HEK293 (cell line): Measurements from ENCODE around the gene TMCC1.

Experiments used
- CTCF ChIA-PET: fragments of 350-600 bp; formaldehyde crosslinking; extraction: SDS; loops from one replicate; lab custom pipeline; 2021; ENCODE audit warnings: antibody characterized with exemption; lab: Yijun Ruan, JAX
- POLR2A ChIA-PET: fragments of 300-600 bp; formaldehyde crosslinking; extraction: SDS; loops from one replicate; lab custom pipeline; 2020; ENCODE audit warnings: antibody characterized with exemption, inconsistent platforms; lab: Yijun Ruan, JAX
- H3K27ac ChIP-seq: fragments of 200-500 bp; sonication (Bioruptor generic); 2 replicates; pipeline ENCODE4 v1.5.1; 2014; ENCODE audit warnings: low read depth, low read length, control low read depth, inconsistent platforms; ENCODE audit errors: extremely low read depth
- H3K36me3 ChIP-seq, 2 experiments: fragments of 200-500 bp in 1 of 2; sonication (Bioruptor generic) in 1 of 2; 1 replicate in 1 of 2; 2 replicates in 1 of 2; pipeline ENCODE4 v1.5.1; 2014 to 2017; ENCODE audit warnings: inconsistent platforms in 2 of 2, low read length in 2 of 2; ENCODE audit not compliant: control insufficient read depth in 2 of 2, insufficient read depth in 1 of 2
- H3K4me1 ChIP-seq: fragments of 200-500 bp; sonication (Bioruptor generic); 2 replicates; pipeline ENCODE4 v1.5.1; 2014; ENCODE audit warnings: mild to moderate bottlenecking, low read length, inconsistent platforms; ENCODE audit not compliant: control insufficient read depth, insufficient read depth
- H3K4me3 ChIP-seq: 2 replicates; pipeline ENCODE4 v1.5.1; 2011; ENCODE audit warnings: low read depth, mild to moderate bottlenecking, control low read depth, low read length, moderate library complexity
- H3K9me3 ChIP-seq: fragments of 200-500 bp; sonication (Bioruptor generic); 2 replicates; pipeline ENCODE4 v1.5.1; 2014; ENCODE audit warnings: low read depth, low read length, inconsistent platforms; ENCODE audit not compliant: control insufficient read depth, insufficient read depth
- GLI4 ChIP-seq: fragments of 450-650 bp; formaldehyde crosslinking; IDR thresholded peaks from 2 replicates; pipeline ENCODE4 v1.5.1; 2016; ENCODE audit warnings: missing biosample characterization, missing genetic modification characterization
- KLF1 ChIP-seq: fragments of 450-650 bp; formaldehyde crosslinking; IDR thresholded peaks from 2 replicates; pipeline ENCODE4 v1.5.1; 2016; ENCODE audit warnings: missing biosample characterization, missing genetic modification characterization
- KLF16 ChIP-seq: fragments of 450-650 bp; formaldehyde crosslinking; IDR thresholded peaks from 2 replicates; pipeline ENCODE4 v1.5.1; 2017; ENCODE audit warnings: missing biosample characterization, missing genetic modification characterization
- KLF7 ChIP-seq: fragments of 450-650 bp; formaldehyde crosslinking; IDR thresholded peaks from 2 replicates; pipeline ENCODE4 v1.5.1; 2016; ENCODE audit warnings: missing biosample characterization, missing genetic modification characterization, borderline replicate concordance
- YY1 ChIP-seq: fragments of 450-650 bp; formaldehyde crosslinking; IDR thresholded peaks from 2 replicates; pipeline ENCODE4 v1.5.1; 2018; ENCODE audit warnings: missing biosample characterization, missing genetic modification characterization
- ZBTB1 ChIP-seq: fragments of 450-650 bp; formaldehyde crosslinking; IDR thresholded peaks from 2 replicates; pipeline ENCODE4 v1.5.1; 2016; ENCODE audit warnings: missing biosample characterization, missing genetic modification characterization
- ZEB2 ChIP-seq: fragments of 450-650 bp; formaldehyde crosslinking; IDR thresholded peaks from 2 replicates; pipeline ENCODE4 v1.5.1; 2016; ENCODE audit warnings: missing biosample characterization, missing genetic modification characterization
- ZIC2 ChIP-seq: fragments of 450-650 bp; formaldehyde crosslinking; IDR thresholded peaks from 2 replicates; pipeline ENCODE4 v1.5.1; 2016; ENCODE audit warnings: missing biosample characterization, missing genetic modification characterization
- ZNF112 ChIP-seq: fragments of 450-650 bp; formaldehyde crosslinking; IDR thresholded peaks from 2 replicates; pipeline ENCODE4 v1.5.0; 2017; ENCODE audit warnings: missing biosample characterization, missing genetic modification characterization
- ZNF121 ChIP-seq: fragments of 450-650 bp; formaldehyde crosslinking; IDR thresholded peaks from 2 replicates; pipeline ENCODE4 v1.5.1; 2016; ENCODE audit warnings: missing biosample characterization, missing genetic modification characterization
- ZNF175 ChIP-seq: fragments of 450-650 bp; formaldehyde crosslinking; IDR thresholded peaks from 2 replicates; pipeline ENCODE4 v1.5.1; 2016; ENCODE audit warnings: missing biosample characterization, missing genetic modification characterization
- ZNF248 ChIP-seq: fragments of 450-650 bp; formaldehyde crosslinking; IDR thresholded peaks from 2 replicates; pipeline ENCODE4 v1.5.1; 2017; ENCODE audit warnings: missing biosample characterization, missing genetic modification characterization
- ZNF324 ChIP-seq: fragments of 450-650 bp; formaldehyde crosslinking; IDR thresholded peaks from 2 replicates; pipeline ENCODE4 v1.5.1; 2016; ENCODE audit warnings: missing biosample characterization, missing genetic modification characterization
- ZNF354C ChIP-seq: fragments of 450-650 bp; formaldehyde crosslinking; IDR thresholded peaks from 2 replicates; pipeline ENCODE4 v1.5.1; 2016; ENCODE audit warnings: missing biosample characterization, missing genetic modification characterization, low read depth, borderline replicate concordance
- ZNF404 ChIP-seq: fragments of 450-650 bp; formaldehyde crosslinking; IDR thresholded peaks from 2 replicates; pipeline ENCODE4 v1.5.1; 2017; ENCODE audit warnings: missing biosample characterization, missing genetic modification characterization
- ZNF510 ChIP-seq: fragments of 450-650 bp; formaldehyde crosslinking; IDR thresholded peaks from 2 replicates; pipeline ENCODE4 v1.5.1; 2018; ENCODE audit warnings: mild to moderate bottlenecking, missing genetic modification characterization, missing biosample characterization; ENCODE audit not compliant: insufficient replicate concordance
- ZNF530 ChIP-seq: fragments of 450-650 bp; formaldehyde crosslinking; IDR thresholded peaks from 2 replicates; pipeline ENCODE4 v1.5.1; 2016; ENCODE audit warnings: low read depth, missing biosample characterization, missing genetic modification characterization
- ZNF549 ChIP-seq: fragments of 450-650 bp; IDR thresholded peaks from 2 replicates; pipeline ENCODE4 v1.5.1; 2018; ENCODE audit warnings: missing biosample characterization, missing genetic modification characterization, mild to moderate bottlenecking, inconsistent platforms, moderate library complexity
- ZNF558 ChIP-seq: fragments of 450-650 bp; formaldehyde crosslinking; IDR thresholded peaks from 2 replicates; pipeline ENCODE4 v1.5.1; 2016; ENCODE audit warnings: missing biosample characterization, missing genetic modification characterization
- ZNF677 ChIP-seq: fragments of 450-650 bp; IDR thresholded peaks from 2 replicates; pipeline ENCODE4 v1.5.0; 2018; ENCODE audit warnings: missing biosample characterization, mild to moderate bottlenecking, missing genetic modification characterization, moderate library complexity
- ZNF792 ChIP-seq: fragments of 450-650 bp; formaldehyde crosslinking; IDR thresholded peaks from 2 replicates; pipeline ENCODE4 v1.5.1; 2016; ENCODE audit warnings: missing biosample characterization, missing genetic modification characterization
- TF ChIP-seq, protein P1 (sequence below): fragments of 450-650 bp; formaldehyde crosslinking; IDR thresholded peaks from 2 replicates; pipeline ENCODE4 v1.5.1; 2016; ENCODE audit warnings: missing biosample characterization, missing genetic modification characterization
- TF ChIP-seq, protein P2 (sequence below): fragments of 450-650 bp; formaldehyde crosslinking; IDR thresholded peaks from 2 replicates; pipeline ENCODE4; 2016; ENCODE audit warnings: missing biosample characterization, missing genetic modification characterization
- TF ChIP-seq, protein P3 (sequence below): fragments of 450-650 bp; formaldehyde crosslinking; IDR thresholded peaks from 2 replicates; pipeline ENCODE4 v1.5.1; 2016; ENCODE audit warnings: missing biosample characterization, missing genetic modification characterization
- TF ChIP-seq, protein P4 (sequence below): fragments of 450-650 bp; formaldehyde crosslinking; IDR thresholded peaks from 2 replicates; pipeline ENCODE4 v1.5.1; 2017; ENCODE audit warnings: missing biosample characterization, missing genetic modification characterization

The TMCC1 gene

DNA sequence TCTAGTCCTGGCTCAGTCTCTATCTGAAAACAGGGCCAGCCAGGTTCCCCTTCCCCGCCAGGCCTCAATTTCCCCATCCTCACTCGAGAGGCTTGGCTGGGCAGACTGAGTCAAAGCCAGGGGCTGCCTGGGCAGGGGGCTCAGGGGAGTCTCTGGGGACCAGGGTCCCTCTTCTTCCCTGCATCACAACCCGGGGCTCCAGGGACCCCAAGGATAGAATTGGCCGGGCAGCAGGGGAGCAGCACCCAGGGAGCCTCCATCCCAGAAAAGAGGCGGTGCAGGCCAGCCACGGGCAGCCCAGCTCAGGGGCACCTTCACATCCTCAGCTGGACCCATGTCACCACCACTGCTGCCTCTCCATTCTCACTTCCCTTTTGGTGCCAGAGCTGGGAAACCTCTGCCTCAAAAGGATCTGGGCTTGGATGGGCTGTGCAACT, 273.8 kb downstream of the TMCC1 start:
- H3K4me1 ChIP-seq = no peaks in the 10 kb centered on the region
- ChIA-PET POLR2A (no interaction called here), CTCF (no interaction called here)

DNA sequence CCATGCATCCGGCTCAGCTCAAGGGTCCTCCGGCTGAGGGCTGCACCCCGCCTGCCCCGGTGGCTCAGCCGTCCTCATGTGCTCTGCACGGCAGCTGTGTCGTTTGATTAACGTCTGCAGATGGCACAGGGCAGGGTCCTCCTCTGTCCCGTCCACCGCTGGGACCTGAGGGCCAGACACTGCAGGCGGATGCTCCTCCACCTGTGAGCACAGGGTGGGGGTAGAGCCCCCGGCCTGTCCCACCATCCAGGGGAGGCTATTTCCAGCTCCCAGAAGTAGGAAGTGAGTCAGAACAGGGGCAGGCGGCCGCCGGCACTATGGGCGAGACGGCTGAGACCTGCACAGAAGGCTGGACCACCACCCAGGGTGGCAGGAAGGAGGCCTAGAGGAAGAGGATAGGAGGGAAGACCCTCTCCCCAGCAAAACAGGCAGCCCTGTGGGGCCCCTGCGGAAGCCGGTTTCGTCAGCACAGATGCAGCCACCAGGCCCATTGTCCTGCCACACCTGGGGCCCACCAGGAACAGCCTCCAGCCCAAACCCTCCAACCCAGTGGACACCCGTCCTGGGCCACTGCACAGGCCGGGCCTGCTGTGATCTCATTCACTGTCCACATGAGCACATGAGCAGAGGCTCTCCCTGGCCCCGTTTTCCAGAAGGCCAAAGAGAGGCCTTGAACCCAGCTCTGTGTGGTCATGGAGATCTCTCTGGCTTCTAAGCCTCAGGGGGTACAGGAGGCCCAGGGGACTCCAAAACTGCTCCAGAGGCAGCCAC, 274.4 kb downstream of the TMCC1 start:
- Histone ChIP-seq H3K9me3 (no peaks in the 10 kb centered on the region), H3K36me3 (no peaks in the 10 kb centered on the region), H3K4me3 (no peak overlapping the region), H3K27ac (no peak overlapping the region), H3K4me1 (no peaks in the 10 kb centered on the region)
- ChIA-PET CTCF (no interaction called here), POLR2A (no interaction called here)
- no peak for TF ChIP-seq ZNF121 (tag by site-specific recombination)
- no peak for TF ChIP-seq YY1 (tag by site-specific recombination)
- TF ChIP-seq ZNF792 = no peak
- TF ChIP-seq ZEB2 (tag by site-specific recombination) = no peak
- TF ChIP-seq ZBTB1 = no peak
- TF ChIP-seq, protein P1, sequence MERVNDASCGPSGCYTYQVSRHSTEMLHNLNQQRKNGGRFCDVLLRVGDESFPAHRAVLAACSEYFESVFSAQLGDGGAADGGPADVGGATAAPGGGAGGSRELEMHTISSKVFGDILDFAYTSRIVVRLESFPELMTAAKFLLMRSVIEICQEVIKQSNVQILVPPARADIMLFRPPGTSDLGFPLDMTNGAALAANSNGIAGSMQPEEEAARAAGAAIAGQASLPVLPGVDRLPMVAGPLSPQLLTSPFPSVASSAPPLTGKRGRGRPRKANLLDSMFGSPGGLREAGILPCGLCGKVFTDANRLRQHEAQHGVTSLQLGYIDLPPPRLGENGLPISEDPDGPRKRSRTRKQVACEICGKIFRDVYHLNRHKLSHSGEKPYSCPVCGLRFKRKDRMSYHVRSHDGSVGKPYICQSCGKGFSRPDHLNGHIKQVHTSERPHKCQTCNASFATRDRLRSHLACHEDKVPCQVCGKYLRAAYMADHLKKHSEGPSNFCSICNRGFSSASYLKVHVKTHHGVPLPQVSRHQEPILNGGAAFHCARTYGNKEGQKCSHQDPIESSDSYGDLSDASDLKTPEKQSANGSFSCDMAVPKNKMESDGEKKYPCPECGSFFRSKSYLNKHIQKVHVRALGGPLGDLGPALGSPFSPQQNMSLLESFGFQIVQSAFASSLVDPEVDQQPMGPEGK (tag by site-specific recombination) = no peak
- TF ChIP-seq GLI4 (tag by site-specific recombination) = no peak
- no peak for TF ChIP-seq ZIC2 (tag by site-specific recombination)
- TF ChIP-seq ZNF354C (tag by site-specific recombination) = no peak
- no peak for TF ChIP-seq ZNF248 (tag by site-specific recombination)
- TF ChIP-seq ZNF324 = no peak

More for the DNA sequence above, 273.8 kb downstream of the TMCC1 start:
- Histone ChIP-seq H3K9me3 (no peaks in the 10 kb centered on the region), H3K36me3 (no peaks in the 10 kb centered on the region), H3K4me3 (no peak overlapping the region), H3K27ac (no peak overlapping the region)
- TF ChIP-seq KLF7 (tag by site-specific recombination) (no peak), ZNF558 (tag by site-specific recombination) (no peak), ZNF510 (tag by site-specific recombination) (no peak)
- TF ChIP-seq, protein P2, sequence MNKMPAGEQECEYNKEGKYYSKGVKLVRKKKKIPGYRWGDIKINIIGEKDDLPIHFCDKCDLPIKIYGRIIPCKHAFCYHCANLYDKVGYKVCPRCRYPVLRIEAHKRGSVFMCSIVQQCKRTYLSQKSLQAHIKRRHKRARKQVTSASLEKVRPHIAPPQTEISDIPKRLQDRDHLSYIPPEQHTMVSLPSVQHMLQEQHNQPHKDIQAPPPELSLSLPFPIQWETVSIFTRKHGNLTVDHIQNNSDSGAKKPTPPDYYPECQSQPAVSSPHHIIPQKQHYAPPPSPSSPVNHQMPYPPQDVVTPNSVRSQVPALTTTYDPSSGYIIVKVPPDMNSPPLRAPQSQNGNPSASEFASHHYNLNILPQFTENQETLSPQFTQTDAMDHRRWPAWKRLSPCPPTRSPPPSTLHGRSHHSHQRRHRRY = no peak

DNA sequence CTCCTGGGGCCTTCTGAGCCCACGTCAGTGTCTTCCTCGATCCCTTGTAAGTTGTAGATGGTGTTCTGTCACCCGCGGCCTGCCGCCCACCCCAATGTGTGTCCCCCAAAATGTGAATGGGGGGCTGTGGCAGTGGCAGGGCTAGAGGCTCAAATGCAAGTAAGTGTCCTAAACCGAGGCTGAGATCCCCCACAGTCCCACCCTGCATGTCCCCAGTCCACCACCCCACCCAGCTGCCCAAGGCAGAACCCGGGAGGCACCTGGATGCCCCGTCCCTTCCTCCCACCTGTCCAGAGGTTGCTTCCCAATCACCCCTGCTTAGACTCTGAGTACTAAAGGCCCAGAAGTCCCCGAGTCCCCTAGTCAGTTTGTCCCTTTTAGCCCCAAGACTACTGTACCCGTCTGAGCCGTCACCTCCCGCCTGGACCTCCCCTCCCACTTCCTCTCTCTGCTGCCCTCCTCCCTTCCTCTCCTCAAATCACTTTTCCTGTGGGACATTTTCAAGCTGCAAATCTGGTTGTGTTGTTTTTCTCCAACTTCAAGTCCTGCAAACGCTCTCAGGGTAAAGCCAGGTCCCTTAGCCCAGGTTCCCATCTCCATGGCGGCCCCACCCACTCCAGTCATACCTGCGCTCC, 275.2 kb downstream of the TMCC1 start:
- CTCF ChIA-PET = no interaction called here
- POLR2A ChIA-PET = no interaction called here
- TF ChIP-seq ZNF175 (tag by site-specific recombination) = no peak
- no peak for TF ChIP-seq ZNF677 (tag by site-specific recombination)
- no peak for TF ChIP-seq KLF16 (tag by site-specific recombination)
- no peak for TF ChIP-seq ZNF510 (tag by site-specific recombination)
- TF ChIP-seq ZNF549 (tag by site-specific recombination) = no peak
- TF ChIP-seq ZNF530 (tag by site-specific recombination) = no peak
- TF ChIP-seq ZNF112 (tag by site-specific recombination) = no peak
- TF ChIP-seq, protein P3, sequence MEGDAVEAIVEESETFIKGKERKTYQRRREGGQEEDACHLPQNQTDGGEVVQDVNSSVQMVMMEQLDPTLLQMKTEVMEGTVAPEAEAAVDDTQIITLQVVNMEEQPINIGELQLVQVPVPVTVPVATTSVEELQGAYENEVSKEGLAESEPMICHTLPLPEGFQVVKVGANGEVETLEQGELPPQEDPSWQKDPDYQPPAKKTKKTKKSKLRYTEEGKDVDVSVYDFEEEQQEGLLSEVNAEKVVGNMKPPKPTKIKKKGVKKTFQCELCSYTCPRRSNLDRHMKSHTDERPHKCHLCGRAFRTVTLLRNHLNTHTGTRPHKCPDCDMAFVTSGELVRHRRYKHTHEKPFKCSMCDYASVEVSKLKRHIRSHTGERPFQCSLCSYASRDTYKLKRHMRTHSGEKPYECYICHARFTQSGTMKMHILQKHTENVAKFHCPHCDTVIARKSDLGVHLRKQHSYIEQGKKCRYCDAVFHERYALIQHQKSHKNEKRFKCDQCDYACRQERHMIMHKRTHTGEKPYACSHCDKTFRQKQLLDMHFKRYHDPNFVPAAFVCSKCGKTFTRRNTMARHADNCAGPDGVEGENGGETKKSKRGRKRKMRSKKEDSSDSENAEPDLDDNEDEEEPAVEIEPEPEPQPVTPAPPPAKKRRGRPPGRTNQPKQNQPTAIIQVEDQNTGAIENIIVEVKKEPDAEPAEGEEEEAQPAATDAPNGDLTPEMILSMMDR (tag by site-specific recombination) = no peak
- TF ChIP-seq KLF1 = no peak
- no peak for TF ChIP-seq ZNF404 (tag by site-specific recombination)
- TF ChIP-seq, protein P4, sequence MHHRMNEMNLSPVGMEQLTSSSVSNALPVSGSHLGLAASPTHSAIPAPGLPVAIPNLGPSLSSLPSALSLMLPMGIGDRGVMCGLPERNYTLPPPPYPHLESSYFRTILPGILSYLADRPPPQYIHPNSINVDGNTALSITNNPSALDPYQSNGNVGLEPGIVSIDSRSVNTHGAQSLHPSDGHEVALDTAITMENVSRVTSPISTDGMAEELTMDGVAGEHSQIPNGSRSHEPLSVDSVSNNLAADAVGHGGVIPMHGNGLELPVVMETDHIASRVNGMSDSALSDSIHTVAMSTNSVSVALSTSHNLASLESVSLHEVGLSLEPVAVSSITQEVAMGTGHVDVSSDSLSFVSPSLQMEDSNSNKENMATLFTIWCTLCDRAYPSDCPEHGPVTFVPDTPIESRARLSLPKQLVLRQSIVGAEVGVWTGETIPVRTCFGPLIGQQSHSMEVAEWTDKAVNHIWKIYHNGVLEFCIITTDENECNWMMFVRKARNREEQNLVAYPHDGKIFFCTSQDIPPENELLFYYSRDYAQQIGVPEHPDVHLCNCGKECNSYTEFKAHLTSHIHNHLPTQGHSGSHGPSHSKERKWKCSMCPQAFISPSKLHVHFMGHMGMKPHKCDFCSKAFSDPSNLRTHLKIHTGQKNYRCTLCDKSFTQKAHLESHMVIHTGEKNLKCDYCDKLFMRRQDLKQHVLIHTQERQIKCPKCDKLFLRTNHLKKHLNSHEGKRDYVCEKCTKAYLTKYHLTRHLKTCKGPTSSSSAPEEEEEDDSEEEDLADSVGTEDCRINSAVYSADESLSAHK = no peak

More for the DNA sequence above, 275.2 kb downstream of the TMCC1 start:
- H3K9me3 ChIP-seq = no peaks in the 10 kb centered on the region
- no peak overlapping the region for H3K4me3 ChIP-seq
- no peaks in the 10 kb centered on the region for H3K4me1 ChIP-seq
- no peaks in the 10 kb centered on the region for H3K36me3 ChIP-seq
- no peak overlapping the region for H3K27ac ChIP-seq
